ENCODE results near the gene CYP4F2. TPM values are rescaled to one million over a fixed set of nuclear protein-coding genes. Genes with fewer than 3 reads are reported as not detected.
"Not testable (repeated sequence)": the region's sequence is repeated elsewhere in the genome, so short reads cannot be mapped to it uniquely, and the experiment has no call there.

CYP4F2 gene
- total RNA-seq, 1 donor from 2014 or later: not detected

DNA sequence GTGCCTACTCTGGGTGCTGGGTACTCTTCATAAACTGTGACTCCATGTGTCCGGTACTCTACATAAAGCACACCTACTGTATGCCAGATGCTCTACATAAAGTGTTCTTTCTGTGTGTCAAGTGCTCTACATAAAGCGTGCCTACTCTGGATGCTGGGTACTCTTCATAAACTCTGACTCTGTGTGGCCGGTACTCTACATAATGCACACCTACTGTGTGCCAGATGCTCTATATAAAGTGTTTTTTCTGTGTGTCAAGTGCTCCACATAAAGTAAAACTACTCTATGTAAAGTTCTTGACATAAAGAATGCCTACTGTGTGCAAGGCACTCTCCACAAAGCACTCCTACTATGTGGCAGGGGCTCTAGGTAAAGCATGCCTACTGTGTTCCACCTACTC is 38.3 kb upstream of the CYP4F2 start:
- H3K4me3 Mint-ChIP-seq (ENCODE audit: unreplicated experiment): no peak overlapping the region
- no peaks in the 10 kb centered on the region for H3K27me3 Mint-ChIP-seq (ENCODE audit: unreplicated experiment)
- TF ChIP-seq, protein P1, sequence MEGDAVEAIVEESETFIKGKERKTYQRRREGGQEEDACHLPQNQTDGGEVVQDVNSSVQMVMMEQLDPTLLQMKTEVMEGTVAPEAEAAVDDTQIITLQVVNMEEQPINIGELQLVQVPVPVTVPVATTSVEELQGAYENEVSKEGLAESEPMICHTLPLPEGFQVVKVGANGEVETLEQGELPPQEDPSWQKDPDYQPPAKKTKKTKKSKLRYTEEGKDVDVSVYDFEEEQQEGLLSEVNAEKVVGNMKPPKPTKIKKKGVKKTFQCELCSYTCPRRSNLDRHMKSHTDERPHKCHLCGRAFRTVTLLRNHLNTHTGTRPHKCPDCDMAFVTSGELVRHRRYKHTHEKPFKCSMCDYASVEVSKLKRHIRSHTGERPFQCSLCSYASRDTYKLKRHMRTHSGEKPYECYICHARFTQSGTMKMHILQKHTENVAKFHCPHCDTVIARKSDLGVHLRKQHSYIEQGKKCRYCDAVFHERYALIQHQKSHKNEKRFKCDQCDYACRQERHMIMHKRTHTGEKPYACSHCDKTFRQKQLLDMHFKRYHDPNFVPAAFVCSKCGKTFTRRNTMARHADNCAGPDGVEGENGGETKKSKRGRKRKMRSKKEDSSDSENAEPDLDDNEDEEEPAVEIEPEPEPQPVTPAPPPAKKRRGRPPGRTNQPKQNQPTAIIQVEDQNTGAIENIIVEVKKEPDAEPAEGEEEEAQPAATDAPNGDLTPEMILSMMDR (IDR thresholded peaks at IDR 0.05): no peak
- no peak overlapping the region for H3K27ac Mint-ChIP-seq (ENCODE audit: unreplicated experiment)
- H3K9me3 Mint-ChIP-seq (ENCODE audit: unreplicated experiment): peaks cover 11% of the 10 kb centered on the region
- no peaks in the 10 kb centered on the region for H3K4me1 Mint-ChIP-seq (ENCODE audit: unreplicated experiment)
- H3K36me3 Mint-ChIP-seq (ENCODE audit: unreplicated experiment): no peaks in the 10 kb centered on the region
- no peak for DNase-seq (ENCODE audit: extremely low spot score, unreplicated experiment)

GRCh38 chr19:15935167-15935702 is 37.4 kb upstream of the CYP4F2 start:
- H3K27ac Mint-ChIP-seq (ENCODE audit: unreplicated experiment): no peak overlapping the region
- no peak for DNase-seq (ENCODE audit: extremely low spot score, unreplicated experiment)
- H3K4me1 Mint-ChIP-seq (ENCODE audit: unreplicated experiment): no peaks in the 10 kb centered on the region
- TF ChIP-seq, protein P1 (IDR thresholded peaks at IDR 0.05): no peak
- no peaks in the 10 kb centered on the region for H3K27me3 Mint-ChIP-seq (ENCODE audit: unreplicated experiment)
- H3K4me3 Mint-ChIP-seq (ENCODE audit: unreplicated experiment): no peak overlapping the region
- no peaks in the 10 kb centered on the region for H3K36me3 Mint-ChIP-seq (ENCODE audit: unreplicated experiment)
- H3K9me3 Mint-ChIP-seq (ENCODE audit: unreplicated experiment): peaks cover 11% of the 10 kb centered on the region

GRCh38 chr19:15934332-15935078 is 36.6 kb upstream of the CYP4F2 start, which contains the start of gene CYP4F11:
Gene CYP4F11, minus strand, starts transcription at chr19:15934529. Its CDS starts 121 bp downstream, at chr19:15934408.
- no peak for DNase-seq (ENCODE audit: extremely low spot score, unreplicated experiment)
- TF ChIP-seq, protein P1 (IDR thresholded peaks at IDR 0.05): no peak
- Mint-ChIP-seq H3K4me1 (ENCODE audit: unreplicated experiment) (no peaks in the 10 kb centered on the region), H3K4me3 (ENCODE audit: unreplicated experiment) (no peak within 1 kb of the TSS), H3K27ac (ENCODE audit: unreplicated experiment) (no peak within 1 kb of the TSS), H3K9me3 (ENCODE audit: unreplicated experiment) (peaks cover 8% of the 10 kb centered on the region), H3K36me3 (ENCODE audit: unreplicated experiment) (no peaks in the 10 kb centered on the region), H3K27me3 (ENCODE audit: unreplicated experiment) (no peaks in the 10 kb centered on the region)

DNA sequence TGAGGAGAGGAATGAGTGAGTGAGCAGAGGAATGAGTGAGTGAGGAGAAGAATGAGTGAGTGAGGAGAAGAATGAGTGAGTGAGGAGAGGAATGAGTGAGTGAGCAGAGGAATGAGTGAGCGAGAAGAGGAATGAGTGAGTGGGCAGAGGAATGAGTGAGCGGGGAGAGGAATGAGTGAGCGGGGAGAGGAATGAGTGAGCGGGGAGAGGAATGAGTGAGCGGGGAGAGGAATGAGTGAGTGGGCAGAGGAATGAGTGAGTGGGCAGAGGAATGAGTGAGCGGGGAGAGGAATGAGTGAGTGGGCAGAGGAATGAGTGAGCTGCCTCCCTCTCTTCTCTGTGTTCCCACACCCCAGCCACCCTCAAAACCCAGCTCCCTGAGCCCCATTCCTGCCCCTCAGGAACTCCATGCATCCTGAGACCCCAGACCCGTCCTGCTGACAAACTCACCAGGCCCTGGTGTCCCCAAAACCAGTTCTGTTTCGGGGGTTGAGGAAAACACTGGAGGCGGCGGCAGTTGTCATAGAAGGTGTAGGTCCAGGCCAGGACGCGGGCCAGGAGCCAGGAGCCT is 36.0 kb upstream of the CYP4F2 start:
- H3K4me3 Mint-ChIP-seq (ENCODE audit: unreplicated experiment); H3K27me3 Mint-ChIP-seq (ENCODE audit: unreplicated experiment); H3K4me1 Mint-ChIP-seq (ENCODE audit: unreplicated experiment): not testable (repeated sequence)

DNA sequence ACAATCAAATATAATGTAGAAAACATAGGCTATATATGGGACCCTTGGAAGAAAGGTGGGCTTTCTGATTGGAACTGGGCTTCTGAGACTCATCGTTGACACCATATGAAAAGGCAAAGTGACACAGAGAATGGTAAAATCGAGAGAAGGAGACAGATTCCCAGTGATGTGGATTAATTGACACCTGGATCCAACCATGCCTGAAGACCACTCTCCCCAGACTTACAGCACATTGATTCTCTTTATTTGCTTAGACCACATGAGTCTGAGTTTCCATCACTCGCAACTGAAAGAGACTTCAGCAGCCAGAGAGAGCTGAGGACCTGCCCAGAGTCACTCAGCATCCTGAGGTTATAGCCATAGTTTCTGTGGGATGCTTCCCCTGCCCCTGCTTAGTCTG is 30.4 kb upstream of the CYP4F2 start:
- Mint-ChIP-seq H3K4me1 (ENCODE audit: unreplicated experiment) (no peaks in the 10 kb centered on the region), H3K36me3 (ENCODE audit: unreplicated experiment) (no peaks in the 10 kb centered on the region), H3K27me3 (ENCODE audit: unreplicated experiment) (no peaks in the 10 kb centered on the region), H3K4me3 (ENCODE audit: unreplicated experiment) (no peak overlapping the region), H3K27ac (ENCODE audit: unreplicated experiment) (no peak overlapping the region), H3K9me3 (ENCODE audit: unreplicated experiment) (peaks cover 12% of the 10 kb centered on the region)
- TF ChIP-seq, protein P1 (IDR thresholded peaks at IDR 0.05): no peak
- no peak for DNase-seq (ENCODE audit: extremely low spot score, unreplicated experiment)

More for the DNA sequence above, 36.0 kb upstream of the CYP4F2 start:
- DNase-seq (ENCODE audit: extremely low spot score, unreplicated experiment): peak; percentile 92
- not testable (repeated sequence) for H3K36me3 Mint-ChIP-seq (ENCODE audit: unreplicated experiment); H3K27ac Mint-ChIP-seq (ENCODE audit: unreplicated experiment); H3K9me3 Mint-ChIP-seq (ENCODE audit: unreplicated experiment)

All from osteocyte (in vitro differentiated cells).